ENCODE data around the gene SMAD2.

The SMAD2 gene

DNA sequence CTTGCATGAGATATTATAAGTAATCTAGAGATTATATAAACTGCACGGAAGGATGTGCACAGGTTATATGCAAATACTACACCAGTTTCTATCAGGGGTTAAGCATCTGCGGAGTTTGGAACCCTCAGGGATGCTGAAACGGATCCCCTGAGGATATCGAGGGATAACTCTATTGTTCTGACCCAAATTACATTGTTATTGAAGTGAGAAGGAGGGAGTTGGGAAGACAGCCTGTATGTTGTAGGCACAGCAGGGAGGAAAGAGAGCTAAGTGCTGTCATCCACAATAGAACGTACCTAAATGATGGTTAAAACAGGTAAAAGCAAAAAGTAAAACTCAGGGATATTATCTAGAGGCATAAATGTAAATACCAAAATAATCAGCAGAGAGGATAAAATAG lies 44.6 kb upstream of the SMAD2 start:
- no peak for TF ChIP-seq L3MBTL2 (conservative IDR thresholded peaks at IDR 0.05)
- no peak for TF ChIP-seq FOXK2 (IDR thresholded peaks at IDR 0.05)
- no peak for TF ChIP-seq ARNT (IDR thresholded peaks at IDR 0.05)
- no peak for TF ChIP-seq HDGF (IDR thresholded peaks at IDR 0.05; ENCODE audit: borderline replicate concordance)
- no peak for TF ChIP-seq ELF4 (IDR thresholded peaks at IDR 0.05)
- TF ChIP-seq, protein P1, sequence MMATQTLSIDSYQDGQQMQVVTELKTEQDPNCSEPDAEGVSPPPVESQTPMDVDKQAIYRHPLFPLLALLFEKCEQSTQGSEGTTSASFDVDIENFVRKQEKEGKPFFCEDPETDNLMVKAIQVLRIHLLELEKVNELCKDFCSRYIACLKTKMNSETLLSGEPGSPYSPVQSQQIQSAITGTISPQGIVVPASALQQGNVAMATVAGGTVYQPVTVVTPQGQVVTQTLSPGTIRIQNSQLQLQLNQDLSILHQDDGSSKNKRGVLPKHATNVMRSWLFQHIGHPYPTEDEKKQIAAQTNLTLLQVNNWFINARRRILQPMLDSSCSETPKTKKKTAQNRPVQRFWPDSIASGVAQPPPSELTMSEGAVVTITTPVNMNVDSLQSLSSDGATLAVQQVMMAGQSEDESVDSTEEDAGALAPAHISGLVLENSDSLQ (IDR thresholded peaks at IDR 0.05): no peak
- CTCF ChIA-PET: no interaction called here
- POLR2A ChIA-PET: no interaction called here
- DNase-seq (ENCODE audit: extremely low spot score): no peak

DNA sequence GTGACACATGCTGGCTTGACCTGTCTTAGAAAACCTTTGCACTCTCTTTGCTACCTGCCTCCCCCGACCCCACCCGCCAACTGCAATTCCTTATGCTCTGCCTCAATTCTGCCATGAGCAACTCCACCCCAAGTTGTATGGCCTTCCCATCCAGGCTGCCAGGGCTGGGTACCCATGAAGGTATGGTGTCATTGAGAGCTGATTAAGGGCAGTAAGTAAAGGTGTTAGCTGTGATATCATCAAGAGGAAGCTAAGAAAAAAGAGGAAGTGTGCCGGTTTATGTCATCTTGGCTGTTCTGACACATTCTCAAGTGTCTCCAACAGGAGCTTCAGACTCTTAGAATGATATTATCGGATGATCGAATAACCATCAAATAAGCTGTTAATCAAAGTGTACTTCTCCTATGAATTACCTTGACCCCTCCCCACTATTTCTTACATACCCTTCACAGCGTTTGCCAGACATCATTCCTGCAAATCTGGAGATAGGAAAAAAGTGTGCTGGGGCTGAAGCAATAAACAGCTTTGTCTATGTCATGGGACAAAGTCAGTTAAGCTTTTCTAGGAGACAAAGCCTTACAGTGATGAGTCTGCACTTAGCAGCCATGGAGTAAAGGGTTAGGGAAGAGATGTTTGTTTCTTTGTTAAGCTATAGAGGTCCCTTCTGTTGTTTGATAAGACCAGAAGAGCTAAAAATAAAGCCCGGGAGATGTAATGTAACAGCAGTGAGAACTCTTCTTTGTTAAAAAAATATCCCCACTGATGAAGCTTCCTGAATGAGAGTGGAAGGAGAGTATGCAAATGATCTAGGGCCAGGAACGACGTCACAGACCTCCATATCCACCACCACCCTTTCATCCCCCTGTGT lies 40.4 kb upstream of the SMAD2 start:
- ChIA-PET POLR2A (no interaction called here), CTCF (no interaction called here)
- TF ChIP-seq HDGF (IDR thresholded peaks at IDR 0.05; ENCODE audit: borderline replicate concordance) (no peak), BHLHE40 (IDR thresholded peaks at IDR 0.05; ENCODE audit: borderline replicate concordance) (no peak), SUZ12 (IDR thresholded peaks at IDR 0.05) (no peak), ELF4 (IDR thresholded peaks at IDR 0.05) (no peak), ZNF384 (IDR thresholded peaks at IDR 0.05) (no peak), L3MBTL2 (conservative IDR thresholded peaks at IDR 0.05) (no peak), NFRKB (IDR thresholded peaks at IDR 0.05) (no peak), ARNT (IDR thresholded peaks at IDR 0.05) (no peak), FOXA1 (IDR thresholded peaks at IDR 0.05) (no peak), CTBP1 (IDR thresholded peaks at IDR 0.05; ENCODE audit: borderline replicate concordance) (no peak), LEF1 (IDR thresholded peaks at IDR 0.05; ENCODE audit: borderline replicate concordance) (no peak), FOXM1 (IDR thresholded peaks at IDR 0.05; ENCODE audit: borderline replicate concordance) (no peak), FOXK2 (IDR thresholded peaks at IDR 0.05) (no peak), SP1 (IDR thresholded peaks at IDR 0.05) (no peak)
- TF ChIP-seq, protein P1 (IDR thresholded peaks at IDR 0.05): no peak
- DNase-seq (ENCODE audit: extremely low spot score): no peak

DNA sequence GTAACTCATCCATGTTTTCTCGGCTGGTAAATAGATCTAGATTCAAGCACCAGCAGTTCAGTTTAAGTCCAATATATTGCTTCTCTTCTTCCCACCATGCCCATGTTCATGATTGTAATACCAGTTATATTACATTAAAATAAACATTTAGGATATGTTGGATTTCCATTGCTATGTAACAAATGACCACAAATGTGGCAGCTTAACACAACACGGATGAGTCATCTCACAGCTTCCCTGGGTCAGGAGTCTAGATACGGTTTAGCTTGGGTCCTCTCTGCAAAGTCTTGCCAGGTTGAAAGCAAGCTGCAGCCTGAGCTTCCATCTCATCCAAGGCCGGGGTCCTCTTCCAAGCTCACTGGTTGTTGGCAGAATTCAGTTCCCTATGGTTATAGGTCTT lies 39.4 kb upstream of the SMAD2 start:
- POLR2A ChIA-PET: no interaction called here
- CTCF ChIA-PET: no interaction called here
- DNase-seq (ENCODE audit: extremely low spot score): no peak
- TF ChIP-seq ZNF384 (IDR thresholded peaks at IDR 0.05) (no peak), BHLHE40 (IDR thresholded peaks at IDR 0.05; ENCODE audit: borderline replicate concordance) (no peak), FOXK2 (IDR thresholded peaks at IDR 0.05) (no peak), FOXM1 (IDR thresholded peaks at IDR 0.05; ENCODE audit: borderline replicate concordance) (no peak), ELF4 (IDR thresholded peaks at IDR 0.05) (no peak), HDGF (IDR thresholded peaks at IDR 0.05; ENCODE audit: borderline replicate concordance) (no peak), L3MBTL2 (conservative IDR thresholded peaks at IDR 0.05) (no peak)
- TF ChIP-seq, protein P1 (IDR thresholded peaks at IDR 0.05): no peak

DNA sequence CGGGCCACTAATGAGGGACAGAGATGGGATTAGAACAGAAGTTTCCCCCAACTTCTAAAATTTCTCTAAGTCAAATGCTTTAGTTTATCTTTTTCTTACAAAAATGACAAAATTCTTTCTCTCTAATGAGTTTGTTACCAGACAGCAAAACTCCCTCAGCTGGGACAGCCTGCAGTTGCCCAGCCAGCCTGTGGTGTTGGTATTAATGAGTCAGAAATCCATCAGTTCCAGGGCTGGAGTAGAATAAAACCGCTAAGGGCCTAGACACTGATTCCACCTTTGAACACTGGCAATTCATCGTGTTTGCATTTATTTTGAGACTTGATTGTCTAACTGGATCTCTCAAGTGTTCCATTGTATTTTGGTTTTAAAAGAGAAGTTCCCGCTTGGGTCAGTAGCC lies 38.3 kb upstream of the SMAD2 start:
- POLR2A ChIA-PET: no interaction called here
- TF ChIP-seq LEF1 (IDR thresholded peaks at IDR 0.05; ENCODE audit: borderline replicate concordance): no peak
- no peak for TF ChIP-seq ARNT (IDR thresholded peaks at IDR 0.05)
- TF ChIP-seq BHLHE40 (IDR thresholded peaks at IDR 0.05; ENCODE audit: borderline replicate concordance): no peak
- TF ChIP-seq CTBP1 (IDR thresholded peaks at IDR 0.05; ENCODE audit: borderline replicate concordance): no peak
- TF ChIP-seq TARDBP (IDR thresholded peaks at IDR 0.05): no peak
- no peak for TF ChIP-seq ELF4 (IDR thresholded peaks at IDR 0.05)
- no peak for TF ChIP-seq L3MBTL2 (conservative IDR thresholded peaks at IDR 0.05)
- no peak for TF ChIP-seq FOXM1 (IDR thresholded peaks at IDR 0.05; ENCODE audit: borderline replicate concordance)
- TF ChIP-seq FOXA1 (IDR thresholded peaks at IDR 0.05): no peak
- TF ChIP-seq FOXK2 (IDR thresholded peaks at IDR 0.05): no peak
- TF ChIP-seq HDGF (IDR thresholded peaks at IDR 0.05; ENCODE audit: borderline replicate concordance): no peak
- no peak for TF ChIP-seq NFRKB (IDR thresholded peaks at IDR 0.05)
- no peak for TF ChIP-seq SUZ12 (IDR thresholded peaks at IDR 0.05)
- TF ChIP-seq SP1 (IDR thresholded peaks at IDR 0.05): no peak
- DNase-seq (ENCODE audit: extremely low spot score): no peak
- CTCF ChIA-PET: no interaction called here

DNA sequence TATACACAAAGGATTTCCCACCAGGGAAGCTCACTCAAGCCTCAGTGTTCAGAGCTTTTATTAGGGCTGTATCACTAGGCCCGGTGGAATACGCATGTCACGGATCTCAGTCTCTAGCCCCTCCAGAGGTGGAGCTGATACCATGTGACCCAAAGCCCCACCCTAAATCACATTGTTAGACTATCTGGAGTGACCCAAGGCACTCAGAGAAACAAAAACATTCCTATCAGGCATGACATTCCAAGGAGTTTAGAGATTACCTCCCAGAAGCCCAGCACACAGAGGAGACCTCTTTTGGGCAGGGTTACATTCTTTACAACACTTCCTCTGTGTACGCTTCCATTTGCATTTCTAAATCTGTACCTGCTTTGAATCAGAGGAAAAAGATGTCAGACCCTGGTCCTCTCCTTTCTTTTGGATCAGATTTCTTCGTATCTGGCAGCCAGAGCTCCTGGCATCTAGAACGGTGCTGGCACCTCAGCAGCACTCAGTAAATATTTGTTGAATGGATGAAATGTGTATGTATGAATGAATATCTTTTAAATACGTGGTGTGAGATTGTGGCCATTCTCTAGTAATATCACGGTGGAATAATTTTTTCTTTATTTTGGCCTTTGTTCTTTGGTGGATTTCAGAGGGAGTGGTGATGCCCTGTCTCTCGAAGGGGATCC lies 37.7 kb upstream of the SMAD2 start:
- no peak for DNase-seq (ENCODE audit: extremely low spot score)
- POLR2A ChIA-PET: no interaction called here
- CTCF ChIA-PET: no interaction called here
- TF ChIP-seq FOXM1 (IDR thresholded peaks at IDR 0.05; ENCODE audit: borderline replicate concordance): no peak
- TF ChIP-seq TARDBP (IDR thresholded peaks at IDR 0.05): no peak
- TF ChIP-seq, protein P1 (IDR thresholded peaks at IDR 0.05): no peak
- TF ChIP-seq BHLHE40 (IDR thresholded peaks at IDR 0.05; ENCODE audit: borderline replicate concordance): no peak
- no peak for TF ChIP-seq SUZ12 (IDR thresholded peaks at IDR 0.05)

Data from HEK293T (cell line).